GM11168 (cell line): ENCODE data around the gene RAD51B.

Experiments
- in situ Hi-C: fragments of 300-500 bp; cut with MboI; formaldehyde crosslinking; loops from one replicate; pipeline ENCODE4 v1.12.0; 2022; ENCODE audit warnings: low sequenced_read_pairs; ENCODE audit not compliant: unreplicated experiment

RAD51B gene

DNA sequence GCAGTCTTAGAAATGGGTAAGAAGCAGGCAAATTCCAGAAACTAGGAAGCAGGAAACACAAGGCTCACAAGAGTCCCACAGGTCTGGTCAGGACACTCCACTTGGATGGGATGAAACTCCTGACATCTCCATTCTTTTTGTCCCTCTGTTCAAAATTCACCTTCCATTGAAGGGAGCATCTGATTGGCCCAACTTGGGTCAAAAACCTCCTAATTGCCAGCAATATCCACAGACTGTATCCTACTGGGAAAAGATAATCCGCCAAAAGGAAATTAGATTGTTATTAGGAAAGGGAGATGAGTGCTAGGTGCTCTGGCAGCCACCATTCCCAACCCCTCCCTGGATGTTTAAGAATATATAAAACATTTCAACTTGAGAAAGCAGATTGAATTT is 716.4 kb downstream of the RAD51B start:
- in situ Hi-C loops = no loop called here

- in situ Hi-C loops = no loop called here
These were observed 719.1 kb downstream of the RAD51B start for GRCh38 chr14:68538639-68539038.

DNA sequence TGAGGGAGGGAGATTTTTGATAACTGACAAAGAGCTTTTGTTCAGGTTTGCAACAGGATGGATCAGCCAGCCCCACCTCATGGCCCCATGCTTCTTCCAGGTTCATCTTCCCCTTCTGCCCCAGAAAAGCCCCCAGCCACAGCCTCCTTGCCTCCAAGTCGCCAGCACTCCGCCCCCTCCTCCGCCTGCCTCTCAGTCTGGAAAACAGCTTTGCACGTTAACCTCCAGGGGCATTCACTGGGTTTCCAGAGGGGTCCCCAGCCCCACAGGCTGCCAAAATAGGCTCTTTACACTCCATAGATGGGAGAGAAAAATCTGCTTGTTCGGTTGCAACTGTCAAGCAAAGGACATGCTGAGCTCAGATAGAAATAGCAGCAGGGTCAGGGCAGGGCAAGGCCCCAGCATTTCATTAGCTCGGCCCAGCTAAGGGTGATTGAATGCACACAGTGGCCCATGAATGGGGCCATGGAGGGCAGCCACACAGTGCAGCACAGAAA is 719.7 kb downstream of the RAD51B start:
- in situ Hi-C loops = no loop called here

- in situ Hi-C loops = no loop called here
These were observed 720.2 kb downstream of the RAD51B start for GRCh38 chr14:68539789-68540188.

- in situ Hi-C loops = no loop called here
These were observed 721.8 kb downstream of the RAD51B start for GRCh38 chr14:68541178-68541896.

- in situ Hi-C loops = no loop called here
These were observed 722.8 kb downstream of the RAD51B start for GRCh38 chr14:68542346-68542745.

DNA sequence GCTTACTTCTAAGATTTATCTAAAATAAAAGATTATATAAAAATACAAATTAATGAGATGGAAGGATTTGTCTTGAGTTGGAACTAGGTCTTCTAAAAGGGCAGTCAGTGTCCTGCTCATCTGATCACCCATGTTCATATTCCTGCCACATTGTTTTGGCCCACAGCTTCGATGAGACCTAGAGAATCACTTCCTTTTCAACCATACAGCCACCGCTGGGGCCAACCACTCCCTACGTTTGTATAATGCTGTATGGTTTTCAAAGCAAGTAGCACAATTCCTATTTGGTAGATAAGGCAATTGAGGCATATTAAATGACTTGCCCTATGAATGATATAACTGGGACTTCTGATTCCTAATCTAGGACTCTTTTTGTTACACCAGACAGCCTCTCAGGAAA is 723.9 kb downstream of the RAD51B start:
- in situ Hi-C loops = no loop called here

- in situ Hi-C loops = no loop called here
These were observed 724.7 kb downstream of the RAD51B start for GRCh38 chr14:68544081-68544892.

DNA sequence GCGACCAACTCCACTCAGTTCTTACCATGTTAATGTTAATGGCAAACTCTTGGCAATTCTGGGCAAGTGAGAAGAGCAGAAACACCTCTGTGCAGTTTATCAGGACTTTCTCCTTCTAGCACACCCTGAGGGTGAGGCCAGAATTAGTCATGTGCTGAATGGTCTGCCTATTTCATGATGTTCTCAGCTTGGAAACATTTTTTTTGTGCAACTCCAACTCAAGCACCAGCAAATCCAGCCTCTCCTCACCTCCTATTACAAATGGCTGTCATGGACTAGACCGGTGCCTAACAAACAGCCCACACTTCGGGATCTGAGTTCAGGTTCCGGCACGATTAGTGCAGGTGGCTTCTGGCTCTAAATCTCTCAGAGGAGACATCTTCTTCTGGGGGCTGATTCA is 727.3 kb downstream of the RAD51B start:
- in situ Hi-C loops = no loop called here

GRCh38 chr14:68547305-68548193 is 728.0 kb downstream of the RAD51B start:
- in situ Hi-C loops = no loop called here

DNA sequence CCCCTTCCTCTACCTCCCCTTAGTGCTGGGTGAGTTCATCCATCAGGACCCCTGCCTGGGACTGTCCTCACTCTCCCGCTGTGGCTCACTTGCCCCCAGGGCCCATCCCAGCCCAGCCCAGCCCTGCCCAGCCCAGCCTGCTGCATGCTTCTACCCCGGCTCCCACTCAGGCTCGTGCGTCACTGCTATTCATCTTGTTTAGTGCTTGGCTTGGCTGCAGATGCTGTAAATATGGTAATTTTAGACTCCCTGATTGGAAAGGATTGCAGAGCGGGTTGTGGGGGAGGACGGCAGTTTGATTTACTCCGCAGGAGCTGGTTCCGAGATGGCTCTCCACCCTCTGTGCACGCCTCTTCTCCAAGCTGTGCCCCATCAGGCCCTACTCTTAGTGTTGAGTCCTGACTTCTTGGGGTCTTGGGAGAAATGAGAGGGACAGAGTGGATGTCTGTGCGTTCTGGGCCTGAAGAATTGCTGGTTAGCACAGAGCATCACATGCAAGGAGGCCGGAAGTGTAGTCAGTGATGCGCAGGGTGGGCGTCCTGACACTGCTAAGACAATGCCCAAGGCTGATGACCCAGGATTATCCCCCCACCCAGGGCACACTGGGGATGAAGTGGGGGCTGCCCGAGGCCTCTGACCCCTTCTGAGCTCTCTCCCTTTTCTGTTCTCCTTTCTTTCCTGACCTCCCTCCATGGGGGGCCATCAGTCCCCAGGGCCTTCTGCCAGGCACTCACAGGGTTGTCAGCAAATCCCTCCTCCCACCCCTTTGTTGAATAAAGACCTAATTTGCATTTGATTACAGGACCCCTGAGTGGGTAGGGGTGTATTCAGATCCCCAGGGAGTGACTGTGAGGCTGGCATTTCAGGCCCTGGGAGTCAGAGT is 728.9 kb downstream of the RAD51B start:
- in situ Hi-C loops = no loop called here

GRCh38 chr14:68550338-68550715 is 730.7 kb downstream of the RAD51B start:
- in situ Hi-C loops = no loop called here

- in situ Hi-C loops = no loop called here
These were observed 731.6 kb downstream of the RAD51B start for GRCh38 chr14:68551045-68551683.

DNA sequence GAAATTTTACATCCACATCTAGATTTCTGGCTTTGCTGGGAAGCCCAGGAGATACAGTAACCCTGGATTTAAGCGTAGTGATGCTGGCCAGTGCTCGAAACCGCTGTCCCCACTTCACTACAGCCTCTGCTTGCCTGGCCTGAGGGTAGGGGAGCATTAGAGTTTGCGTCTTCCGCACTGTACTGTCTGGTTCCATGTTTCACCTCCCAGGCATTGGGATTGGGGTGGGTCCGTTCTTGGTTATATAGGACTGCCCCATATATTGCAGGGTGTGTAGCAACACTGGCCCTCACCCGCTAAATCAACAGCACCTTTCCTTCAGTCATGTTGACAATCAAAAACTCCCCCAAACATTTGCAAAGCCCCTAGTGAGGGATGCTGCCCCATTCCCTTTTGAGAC is 732.5 kb downstream of the RAD51B start:
- in situ Hi-C loops = no loop called here

DNA sequence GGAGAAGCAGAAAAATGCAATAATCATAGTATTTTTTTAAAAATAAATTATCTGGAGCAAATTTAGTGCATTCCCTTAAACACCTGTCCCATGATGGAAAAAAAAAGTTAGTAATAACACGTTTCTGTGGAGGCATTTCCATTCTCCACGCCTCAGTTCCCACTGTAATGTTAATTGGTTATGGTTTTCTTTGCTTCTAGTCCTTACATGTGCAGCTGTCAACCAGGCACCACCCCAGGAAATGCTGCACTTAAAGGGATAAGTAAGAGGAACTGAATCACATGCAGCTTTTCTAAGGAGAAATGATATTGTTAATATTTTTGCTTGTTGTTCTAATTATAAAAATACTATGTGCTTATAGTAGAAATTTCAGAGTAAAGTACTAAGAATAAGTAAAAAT is 733.0 kb downstream of the RAD51B start:
- in situ Hi-C loops = no loop called here

DNA sequence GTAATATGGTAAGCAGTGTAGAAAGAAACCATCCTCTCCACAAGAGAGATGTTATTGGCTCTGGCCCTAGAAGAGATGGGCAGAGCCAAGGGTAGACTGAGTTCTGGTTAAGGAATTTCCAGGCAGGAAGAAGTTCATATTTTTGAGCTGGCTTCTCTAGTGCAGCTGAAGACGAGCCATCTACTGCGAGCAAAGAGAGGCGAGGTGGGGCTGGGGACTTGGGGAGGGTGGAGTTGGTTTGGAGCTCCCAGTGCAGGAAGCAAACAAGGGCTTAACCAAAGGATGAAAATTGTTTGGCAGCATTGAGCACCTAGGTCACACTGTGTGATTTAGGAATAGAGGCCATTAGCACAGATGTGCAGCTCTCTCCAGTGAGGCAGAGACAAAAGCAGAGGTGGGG is 733.7 kb downstream of the RAD51B start:
- in situ Hi-C loops = no loop called here

- in situ Hi-C loops = no loop called here
These were observed 734.7 kb downstream of the RAD51B start for GRCh38 chr14:68554231-68554630.

DNA sequence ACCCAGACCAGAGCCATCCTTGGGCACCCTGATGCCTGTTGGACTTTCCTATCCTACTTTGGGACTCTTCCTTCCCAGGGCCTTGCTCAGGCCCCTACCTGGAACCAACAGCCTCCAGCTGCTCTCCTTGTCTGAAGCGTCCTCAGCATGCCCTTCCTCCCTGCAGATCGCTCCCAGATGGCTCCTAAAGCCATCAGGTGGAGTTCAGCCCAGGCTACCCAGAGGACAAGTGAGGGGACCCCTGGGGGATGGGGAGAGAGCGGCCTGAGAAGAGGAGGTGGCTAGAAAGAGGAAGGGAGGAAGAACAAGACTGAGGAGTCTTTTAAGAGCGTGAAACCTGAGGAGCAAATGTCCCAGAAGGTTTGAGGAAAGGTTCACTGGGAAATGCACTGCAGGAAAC is 736.7 kb downstream of the RAD51B start:
- in situ Hi-C loops = no loop called here

DNA sequence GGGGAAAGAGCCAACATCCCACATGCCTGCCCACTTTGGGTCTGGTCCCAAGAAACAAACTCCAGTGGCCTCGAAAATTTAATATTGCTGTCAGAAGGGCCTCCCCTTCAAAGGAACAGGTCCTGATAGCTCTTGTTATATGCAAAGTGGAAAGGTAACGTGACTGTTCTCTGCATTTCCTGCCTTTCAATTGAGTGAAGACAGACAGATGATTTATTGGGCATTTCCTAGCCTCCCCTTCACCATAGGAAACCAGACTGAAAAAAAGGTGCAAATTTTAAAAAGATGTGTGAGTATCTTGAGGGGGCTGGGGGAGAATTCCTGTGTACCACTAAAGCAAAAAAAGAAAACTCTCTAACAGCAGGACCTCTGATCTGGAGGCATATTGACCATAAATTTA is 738.1 kb downstream of the RAD51B start:
- in situ Hi-C loops = no loop called here
